Lower lobe of right lung (tissue), 2 donors: ENCODE results near the gene TEX52. TPM values are rescaled to one million over a fixed set of nuclear protein-coding genes. Genes with fewer than 3 reads are reported as not detected.

ENCODE experiments used
- ATAC-seq, 2 donors: fragments of 200-7000 bp; cut with Tn5 transposase; one replicate each; pipeline ENCODE4 v1.9.1; 2020 to 2022; ENCODE audit warnings: mild to moderate bottlenecking in 2 of 2, moderate library complexity in 2 of 2
- DNase-seq: peaks from one replicate; pipeline ENCODE4 v3.0.0-alpha.2; 2020
- H3K27ac ChIP-seq: fragments of 200-600 bp; one replicate; pipeline ENCODE4 v1.8.0; 2022
- H3K27me3 ChIP-seq: fragments of 200-600 bp; one replicate; pipeline ENCODE4 v1.8.0; 2022; ENCODE audit warnings: low read depth
- H3K36me3 ChIP-seq: fragments of 200-600 bp; one replicate; pipeline ENCODE4 v1.8.0; 2022; ENCODE audit warnings: mild to moderate bottlenecking
- H3K4me1 ChIP-seq: fragments of 200-600 bp; one replicate; pipeline ENCODE4 v1.8.0; 2022
- H3K4me3 ChIP-seq: fragments of 200-600 bp; one replicate; pipeline ENCODE4 v1.8.0; 2022; ENCODE audit warnings: mild to moderate bottlenecking
- H3K9me3 ChIP-seq: fragments of 200-600 bp; one replicate; pipeline ENCODE4 v1.8.0; 2022
- intact Hi-C: fragments of 100-400 bp; cut with DNase I; formaldehyde crosslinking; loops from one replicate; pipeline ENCODE4 v1.11.0; 2022
- long read RNA-seq: library from polyadenylated mRNA; unstranded; transcript quantifications from one replicate; pipeline ENCODE4 v2.0.0, GENCODE V29; 2021
- total RNA-seq: library from RNA; stranded (reverse); fragmentation: NEBNext Ultra II Directional; extraction: Animal tissue kit (Norgen Biotek cat#: 25700); gene quantifications from one replicate; pipeline ENCODE4 v1.2.1, GENCODE V29; 2021
- TF ChIP-seq, protein P1 (sequence below): fragments of 200-600 bp; IDR thresholded peaks from one replicate; pipeline ENCODE4 v1.8.0; 2022; ENCODE audit warnings: antibody characterized with exemption, mild to moderate bottlenecking
- donor health status: DM: no; HTN: yes; CAD: no; lungs with severe emphysema.

The TEX52 gene
- not detected for total RNA-seq
- long read RNA-seq, partial matches to known transcripts = 0 of 8 reads
- long read RNA-seq, other reads (novel, unspliced or antisense) = 8 of 8 reads

DNA sequence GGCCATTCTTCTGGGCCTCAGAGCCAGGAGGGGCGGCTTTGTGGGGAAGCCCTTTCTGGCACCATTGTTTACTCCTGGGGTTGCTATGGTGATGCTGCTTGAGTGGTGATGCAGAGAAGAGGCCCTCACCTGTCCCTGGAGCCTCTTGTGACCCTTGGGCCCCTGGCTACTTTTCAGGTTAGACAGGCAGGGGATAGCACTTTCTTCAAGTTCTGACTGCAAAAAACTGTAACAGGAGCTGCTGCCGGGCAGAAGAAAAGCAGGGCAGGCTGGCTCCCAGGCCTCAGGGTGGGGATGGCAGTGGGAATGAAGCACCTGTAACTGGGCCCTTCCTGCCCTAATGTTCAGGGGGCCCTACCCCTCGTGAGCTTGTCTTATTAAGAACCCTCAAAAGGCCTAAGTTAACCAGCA, at the start of gene TEX52:
TEX52 (minus strand) TSS at position 19 of the 411 bp plus-strand sequence; CDS start at position 6, 13 bp downstream.
- Histone ChIP-seq H3K27me3 (no peaks in the 10 kb centered on the region), H3K27ac (no peak within 1 kb of the TSS), H3K36me3 (no peaks in the 10 kb centered on the region), H3K4me1 (no peaks in the 10 kb centered on the region), H3K9me3 (no peaks in the 10 kb centered on the region), H3K4me3 (no peak within 1 kb of the TSS)
- DNase-seq (no peak), ATAC-seq (no peak)
- intact Hi-C loops = no loop called here
- TF ChIP-seq, protein P1, sequence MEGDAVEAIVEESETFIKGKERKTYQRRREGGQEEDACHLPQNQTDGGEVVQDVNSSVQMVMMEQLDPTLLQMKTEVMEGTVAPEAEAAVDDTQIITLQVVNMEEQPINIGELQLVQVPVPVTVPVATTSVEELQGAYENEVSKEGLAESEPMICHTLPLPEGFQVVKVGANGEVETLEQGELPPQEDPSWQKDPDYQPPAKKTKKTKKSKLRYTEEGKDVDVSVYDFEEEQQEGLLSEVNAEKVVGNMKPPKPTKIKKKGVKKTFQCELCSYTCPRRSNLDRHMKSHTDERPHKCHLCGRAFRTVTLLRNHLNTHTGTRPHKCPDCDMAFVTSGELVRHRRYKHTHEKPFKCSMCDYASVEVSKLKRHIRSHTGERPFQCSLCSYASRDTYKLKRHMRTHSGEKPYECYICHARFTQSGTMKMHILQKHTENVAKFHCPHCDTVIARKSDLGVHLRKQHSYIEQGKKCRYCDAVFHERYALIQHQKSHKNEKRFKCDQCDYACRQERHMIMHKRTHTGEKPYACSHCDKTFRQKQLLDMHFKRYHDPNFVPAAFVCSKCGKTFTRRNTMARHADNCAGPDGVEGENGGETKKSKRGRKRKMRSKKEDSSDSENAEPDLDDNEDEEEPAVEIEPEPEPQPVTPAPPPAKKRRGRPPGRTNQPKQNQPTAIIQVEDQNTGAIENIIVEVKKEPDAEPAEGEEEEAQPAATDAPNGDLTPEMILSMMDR = no peak

- Histone ChIP-seq H3K27me3 (no peaks in the 10 kb centered on the region), H3K9me3 (no peaks in the 10 kb centered on the region), H3K4me1 (peaks cover 13% of the 10 kb centered on the region), H3K27ac (no peak overlapping the region), H3K36me3 (peaks cover 4% of the 10 kb centered on the region), H3K4me3 (no peak overlapping the region)
- DNase-seq = no peak
- ATAC-seq = no peak
- intact Hi-C loops = no loop called here
- TF ChIP-seq, protein P1 = no peak
Observed at GRCh38 chr12:2904260-2904659, 47.4 kb upstream of the TEX52 start.

DNA sequence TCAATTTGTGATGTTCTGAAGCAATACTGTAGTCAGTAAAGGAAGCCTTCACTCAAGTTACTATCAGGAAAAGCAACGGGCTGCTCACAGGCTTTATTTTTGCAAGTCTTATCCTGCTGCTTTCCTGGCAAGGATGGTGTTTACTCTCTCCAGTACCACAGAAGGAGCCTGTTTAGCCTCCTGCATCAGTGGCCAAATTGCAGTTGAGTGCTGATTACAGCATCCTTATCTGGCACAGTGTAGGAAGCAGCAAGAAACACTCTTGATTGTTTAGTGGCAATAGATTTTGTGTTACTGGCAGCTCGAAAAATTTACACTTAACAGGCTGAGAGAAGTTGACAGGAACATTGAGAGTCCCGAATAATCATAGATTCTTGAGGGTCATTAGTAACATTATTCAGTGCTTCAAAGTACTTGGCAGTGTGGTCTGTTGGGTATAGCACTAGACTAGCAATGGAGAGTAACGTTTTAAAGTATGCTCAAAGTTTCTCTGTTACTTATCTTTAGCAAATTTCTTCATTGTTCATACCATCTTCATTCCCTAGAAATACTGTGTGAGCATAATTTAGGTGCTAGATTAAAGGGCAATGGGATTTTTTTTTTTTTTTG, 45.5 kb upstream of the TEX52 start:
- Histone ChIP-seq H3K27ac (no peak overlapping the region), H3K4me3 (no peak overlapping the region), H3K4me1 (peaks cover 13% of the 10 kb centered on the region), H3K27me3 (no peaks in the 10 kb centered on the region), H3K36me3 (no peaks in the 10 kb centered on the region), H3K9me3 (no peaks in the 10 kb centered on the region)
- no peak for DNase-seq
- intact Hi-C loops = no loop called here
- peak; percentile 94 for ATAC-seq
- TF ChIP-seq, protein P1 = no peak

- Histone ChIP-seq H3K27me3 (no peaks in the 10 kb centered on the region), H3K4me3 (no peak overlapping the region), H3K36me3 (no peaks in the 10 kb centered on the region), H3K4me1 (peaks cover 13% of the 10 kb centered on the region), H3K9me3 (no peaks in the 10 kb centered on the region), H3K27ac (no peak overlapping the region)
- TF ChIP-seq, protein P1 = no peak
- intact Hi-C loops = no loop called here
- no peak for ATAC-seq
- no peak for DNase-seq
Observed at GRCh38 chr12:2900642-2901041, 43.8 kb upstream of the TEX52 start.

GRCh38 chr12:2897418-2897817, 40.6 kb upstream of the TEX52 start:
- no peaks in the 10 kb centered on the region for H3K36me3 ChIP-seq
- no peaks in the 10 kb centered on the region for H3K9me3 ChIP-seq
- ATAC-seq = no peak
- no peak overlapping the region for H3K4me3 ChIP-seq
- TF ChIP-seq, protein P1 = no peak
- no peak overlapping the region for H3K27ac ChIP-seq
- intact Hi-C loops = no loop called here
- no peak for DNase-seq
- no peaks in the 10 kb centered on the region for H3K27me3 ChIP-seq
- peaks cover 20% of the 10 kb centered on the region for H3K4me1 ChIP-seq
